Measurements from ENCODE around the gene CRYBG3.

DNA sequence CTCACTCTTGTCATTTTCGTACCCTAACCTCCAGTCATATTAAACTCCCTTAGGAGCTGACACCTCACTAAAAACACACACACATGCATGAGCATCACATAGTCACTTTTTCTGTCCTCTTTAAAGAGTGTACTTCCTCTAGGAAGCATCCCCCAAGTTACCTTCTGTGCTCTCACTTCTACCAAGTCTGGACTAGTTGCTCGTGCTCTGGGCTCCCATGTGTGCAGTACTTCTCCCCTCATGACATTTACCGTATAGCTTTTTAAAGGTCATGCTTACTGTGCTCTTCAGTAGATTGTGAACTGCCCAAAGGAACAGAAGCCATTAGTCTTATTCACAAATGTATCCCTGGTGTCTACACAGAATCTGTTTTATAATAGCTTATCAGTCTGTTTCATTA lies 42.0 kb downstream of the CRYBG3 start:
- TF ChIP-seq POLR2AphosphoS5 (IDR thresholded peaks at IDR 0.05) (no peak), POLR2A (IDR thresholded peaks at IDR 0.05; ENCODE audit: low read depth) (no peak)
